ENCODE data around the gene CACNA2D2. TPM values are rescaled to one million over a fixed set of nuclear protein-coding genes. Genes with fewer than 3 reads are reported as not detected.
A peak's percentile ranks its signal among the peaks of the same experiment; 100 is the strongest.

The CACNA2D2 gene
- total RNA-seq, 1 donor from 2014 or later: 4.3 TPM

DNA sequence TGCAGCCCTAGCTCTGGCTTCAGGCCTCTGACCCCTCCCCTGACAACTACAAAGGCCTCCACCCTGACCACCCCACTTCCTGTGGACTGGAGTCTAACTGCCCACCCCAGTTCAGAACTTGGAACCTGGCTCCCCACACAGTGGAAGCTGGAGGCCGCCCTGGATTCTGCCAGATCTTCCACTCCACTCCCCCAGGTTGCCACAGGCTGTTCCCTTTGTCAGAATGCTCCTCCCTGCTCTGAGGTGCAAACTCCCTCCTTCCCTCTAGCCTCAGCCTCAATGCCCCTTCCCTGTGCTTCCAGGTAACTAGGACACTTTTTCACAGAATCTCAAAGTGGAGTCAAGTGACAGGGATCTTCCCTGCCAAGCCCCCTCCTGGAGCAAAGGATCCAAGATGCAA lies 81.3 kb downstream of the CACNA2D2 start:
- Histone ChIP-seq H2AFZ (replicated peaks) (no peak overlapping the region), H3K4me2 (no peak overlapping the region), H3K79me2 (ENCODE audit: low read depth) (no peaks in the 10 kb centered on the region), H3K36me3 (no peaks in the 10 kb centered on the region), H3K27ac (no peak overlapping the region), H4K20me1 (ENCODE audit: low read depth) (no peaks in the 10 kb centered on the region), H3K9me3 (ENCODE audit: low read depth) (no peaks in the 10 kb centered on the region), H3K4me3 (no peak overlapping the region), H3K27me3 (no peaks in the 10 kb centered on the region), H3F3A (ENCODE audit: low read depth) (no peaks in the 10 kb centered on the region), H3K4me1 (no peaks in the 10 kb centered on the region), H3K9ac (no peak overlapping the region)
- H3K4me3 Mint-ChIP-seq: no peak overlapping the region
- TF ChIP-seq, protein P1, sequence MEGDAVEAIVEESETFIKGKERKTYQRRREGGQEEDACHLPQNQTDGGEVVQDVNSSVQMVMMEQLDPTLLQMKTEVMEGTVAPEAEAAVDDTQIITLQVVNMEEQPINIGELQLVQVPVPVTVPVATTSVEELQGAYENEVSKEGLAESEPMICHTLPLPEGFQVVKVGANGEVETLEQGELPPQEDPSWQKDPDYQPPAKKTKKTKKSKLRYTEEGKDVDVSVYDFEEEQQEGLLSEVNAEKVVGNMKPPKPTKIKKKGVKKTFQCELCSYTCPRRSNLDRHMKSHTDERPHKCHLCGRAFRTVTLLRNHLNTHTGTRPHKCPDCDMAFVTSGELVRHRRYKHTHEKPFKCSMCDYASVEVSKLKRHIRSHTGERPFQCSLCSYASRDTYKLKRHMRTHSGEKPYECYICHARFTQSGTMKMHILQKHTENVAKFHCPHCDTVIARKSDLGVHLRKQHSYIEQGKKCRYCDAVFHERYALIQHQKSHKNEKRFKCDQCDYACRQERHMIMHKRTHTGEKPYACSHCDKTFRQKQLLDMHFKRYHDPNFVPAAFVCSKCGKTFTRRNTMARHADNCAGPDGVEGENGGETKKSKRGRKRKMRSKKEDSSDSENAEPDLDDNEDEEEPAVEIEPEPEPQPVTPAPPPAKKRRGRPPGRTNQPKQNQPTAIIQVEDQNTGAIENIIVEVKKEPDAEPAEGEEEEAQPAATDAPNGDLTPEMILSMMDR (IDR thresholded peaks at IDR 0.05): no peak
- TF ChIP-seq EZH2phosphoT487 (IDR thresholded peaks at IDR 0.05): no peak
- no peak for TF ChIP-seq EZH2 (IDR thresholded peaks at IDR 0.05)
- no peaks in the 10 kb centered on the region for H3K9me3 Mint-ChIP-seq
- peaks cover 2% of the 10 kb centered on the region for H3K27me3 Mint-ChIP-seq (ENCODE audit: insufficient read depth, low read depth)
- peaks cover 7% of the 10 kb centered on the region for H3K4me1 Mint-ChIP-seq
- no peak for DNase-seq (ENCODE audit: low spot score)
- H3K27ac Mint-ChIP-seq: peak overlapping the region; percentile 70
- H3K36me3 Mint-ChIP-seq: no peaks in the 10 kb centered on the region

DNA sequence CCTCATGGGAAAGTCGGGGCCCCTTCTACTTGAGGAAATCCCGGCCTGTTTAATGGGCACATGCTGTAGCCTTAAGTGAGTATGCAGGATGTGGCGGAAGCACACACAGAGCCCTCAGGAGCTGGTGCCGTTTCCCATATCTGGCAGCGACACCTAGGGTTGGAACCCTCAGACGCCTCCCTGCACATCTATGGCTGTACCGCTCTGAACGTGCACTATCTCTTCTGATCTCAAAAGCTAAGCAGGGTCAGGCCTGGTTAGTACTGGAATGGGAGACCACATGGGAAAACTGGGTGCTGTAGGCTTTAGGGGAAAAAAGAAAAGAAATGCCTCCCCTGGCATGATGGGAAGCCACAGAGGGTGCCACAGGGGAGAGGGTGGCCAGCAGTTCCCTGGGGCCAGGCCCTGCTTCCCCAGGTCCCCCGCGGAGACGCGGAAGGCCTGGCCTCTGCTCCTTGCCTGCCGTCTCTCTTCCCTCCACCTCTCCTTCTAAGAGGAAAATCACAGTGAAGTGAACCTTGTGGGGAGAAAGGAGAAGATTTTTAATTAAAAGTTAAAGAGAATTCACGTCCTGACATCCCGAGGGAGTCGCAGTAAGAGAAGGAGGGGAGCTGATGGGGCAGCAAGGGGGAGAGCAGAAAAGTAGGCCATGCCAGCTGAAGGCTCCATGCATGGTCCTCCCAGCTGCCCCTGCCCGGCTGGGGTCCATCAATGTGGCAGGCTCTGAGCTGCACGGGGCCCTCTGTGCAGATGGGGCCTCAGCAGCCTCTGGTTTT lies 83.7 kb downstream of the CACNA2D2 start:
- H3K27ac Mint-ChIP-seq: no peak overlapping the region
- Histone ChIP-seq H3K9ac (no peak overlapping the region), H3K9me3 (ENCODE audit: low read depth) (no peaks in the 10 kb centered on the region), H3K36me3 (no peaks in the 10 kb centered on the region), H3K79me2 (ENCODE audit: low read depth) (no peaks in the 10 kb centered on the region), H3K27me3 (no peaks in the 10 kb centered on the region), H3F3A (ENCODE audit: low read depth) (no peaks in the 10 kb centered on the region), H3K4me1 (no peaks in the 10 kb centered on the region), H2AFZ (replicated peaks) (no peak overlapping the region), H3K4me2 (no peak overlapping the region), H3K27ac (no peak overlapping the region), H4K20me1 (ENCODE audit: low read depth) (no peaks in the 10 kb centered on the region), H3K4me3 (no peak overlapping the region)
- H3K36me3 Mint-ChIP-seq: no peaks in the 10 kb centered on the region
- no peak overlapping the region for H3K4me3 Mint-ChIP-seq
- no peaks in the 10 kb centered on the region for H3K9me3 Mint-ChIP-seq
- H3K27me3 Mint-ChIP-seq (ENCODE audit: insufficient read depth, low read depth): peaks cover 4% of the 10 kb centered on the region
- peaks cover 7% of the 10 kb centered on the region for H3K4me1 Mint-ChIP-seq
- TF ChIP-seq EZH2phosphoT487 (IDR thresholded peaks at IDR 0.05) (no peak), EZH2 (IDR thresholded peaks at IDR 0.05) (no peak)
- TF ChIP-seq, protein P1 (IDR thresholded peaks at IDR 0.05): no peak
- no peak for DNase-seq (ENCODE audit: low spot score)

DNA sequence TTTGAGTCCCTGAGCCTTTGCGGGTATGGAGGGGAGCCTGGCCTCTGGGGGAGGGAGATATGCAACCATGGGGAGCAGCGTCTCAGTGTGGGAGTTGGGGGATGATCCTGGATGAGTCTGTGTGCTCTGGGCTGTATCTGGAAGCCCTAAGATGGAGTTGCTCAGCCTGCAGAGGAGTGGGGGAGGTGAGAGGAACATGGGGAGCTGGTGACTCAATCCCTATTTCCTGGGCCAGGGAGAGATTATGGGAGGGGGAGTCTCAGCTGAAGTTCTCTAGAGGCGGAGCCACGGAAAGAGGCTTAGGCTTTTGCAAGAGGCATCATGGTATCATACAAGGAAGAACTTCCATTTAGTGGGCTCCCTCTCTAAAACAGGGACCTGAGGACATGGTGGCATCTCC lies 84.6 kb downstream of the CACNA2D2 start:
- Histone ChIP-seq H3K79me2 (ENCODE audit: low read depth) (no peaks in the 10 kb centered on the region), H3K4me2 (no peak overlapping the region), H3K4me3 (no peak overlapping the region), H3K36me3 (no peaks in the 10 kb centered on the region), H3K9ac (no peak overlapping the region), H2AFZ (replicated peaks) (no peak overlapping the region), H4K20me1 (ENCODE audit: low read depth) (no peaks in the 10 kb centered on the region), H3F3A (ENCODE audit: low read depth) (no peaks in the 10 kb centered on the region), H3K27me3 (no peaks in the 10 kb centered on the region), H3K9me3 (ENCODE audit: low read depth) (no peaks in the 10 kb centered on the region), H3K27ac (no peak overlapping the region), H3K4me1 (no peaks in the 10 kb centered on the region)
- H3K4me1 Mint-ChIP-seq: peaks cover 7% of the 10 kb centered on the region
- peak overlapping the region; percentile 8 for H3K4me3 Mint-ChIP-seq
- H3K36me3 Mint-ChIP-seq: no peaks in the 10 kb centered on the region
- TF ChIP-seq, protein P1 (IDR thresholded peaks at IDR 0.05): no peak
- TF ChIP-seq EZH2phosphoT487 (IDR thresholded peaks at IDR 0.05) (no peak), EZH2 (IDR thresholded peaks at IDR 0.05) (no peak)
- H3K27me3 Mint-ChIP-seq (ENCODE audit: insufficient read depth, low read depth): peaks cover 2% of the 10 kb centered on the region
- H3K27ac Mint-ChIP-seq: peak overlapping the region; percentile 83
- no peaks in the 10 kb centered on the region for H3K9me3 Mint-ChIP-seq
- DNase-seq (ENCODE audit: low spot score): no peak

All from neural progenitor cell (in vitro differentiated cells).